ENCODE data around the gene CAVIN3. TPM values are rescaled to one million over a fixed set of nuclear protein-coding genes. Genes with fewer than 3 reads are reported as not detected.

Gene CAVIN3
- total and polyA plus RNA-seq, 2 of the 8 experiments (the other 6 are each of a cell fraction or from before 2014, with no cell fraction given), result 17.7 to 26.4 TPM

GRCh38 chr11:6321356-6321755 lies 1.1 kb upstream of the CAVIN3 start:
- 79% methylated on average over 12 of the region's 12 CpGs; no CpG with 5 or more reads in 1 of the 2 experiments for WGBS, 2 experiments (ENCODE audit: extremely low coverage in 1 of 2, insufficient coverage in 1 of 2, insufficient read length in 1 of 2, insufficient replicate concordance in 2 of 2, low coverage in 1 of 2, low lambda C conversion rate in 2 of 2, missing lambda C conversion rate in 1 of 2)
- H4K8ac ChIP-seq (ENCODE audit: extremely low read depth, insufficient read depth, low read length), result no peak overlapping the region
- DNase-seq (ENCODE audit: low read depth in 1 of 2, low spot score in 2 of 2) (no peak), FAIRE-seq (no peak)
- ChIA-PET POLR2A (ENCODE audit: partially characterized antibody) (interaction anchor here (1.2 to 1.4 kb wide), 2 partner anchors 16 to 36 kb away, joined by 3 read pairs; no protein-coding TSS in a partner anchor), CTCF (ENCODE audit: partially characterized antibody) (interaction anchor here (0.8 to 12.8 kb wide), 5 partner anchors 12 to 63 kb away, joined by 3 to 145 read pairs (median 5); no protein-coding TSS in a partner anchor)
- no peak overlapping the region for H2AK5ac ChIP-seq (ENCODE audit: low read depth, low read length)
- H3K18ac ChIP-seq (ENCODE audit: extremely low read depth, low read length), result peak overlapping the region; percentile 73; the same call in 1 of the 2 replicates
- no peaks in the 10 kb centered on the region for H3K9me3 ChIP-seq (ENCODE audit: insufficient read depth in 2 of 2, low read depth in 1 of 2, low read length in 1 of 2)
- no peak overlapping the region for H2BK15ac ChIP-seq (ENCODE audit: low read length)
- peak overlapping the region; percentile 29; the same call in 1 of the 2 replicates for H2BK12ac ChIP-seq (ENCODE audit: low read depth, low read length)
- H3K23me2 ChIP-seq (ENCODE audit: low read depth, low read length), result peaks cover 19% of the 10 kb centered on the region
- no peak overlapping the region for H4K5ac ChIP-seq (ENCODE audit: insufficient read length, low read depth, low read length)
- H3K4me2 ChIP-seq (ENCODE audit: insufficient read depth in 1 of 2, low read depth in 2 of 2, low read length in 2 of 2), result peak overlapping the region; percentile 85 to 98; a peak in 3 of 4 replicates
- no peaks in the 10 kb centered on the region for H3K79me1 ChIP-seq (ENCODE audit: low read depth, low read length)
- H3K14ac ChIP-seq (ENCODE audit: insufficient read length), result no peak overlapping the region
- H4K91ac ChIP-seq (replicated peaks; ENCODE audit: insufficient read length, low read length), result no peak overlapping the region
- H2BK120ac ChIP-seq (replicated peaks; ENCODE audit: low read depth, low read length), result peak overlapping the region; percentile 81
- no peak overlapping the region for H3K4ac ChIP-seq (replicated peaks; ENCODE audit: insufficient read length, low read depth, low read length)
- H2BK5ac ChIP-seq (ENCODE audit: low read depth, low read length), result peak overlapping the region; percentile 93; the same call in 1 of the 2 replicates
- H3K27ac ChIP-seq (ENCODE audit: low read depth, low read length), result no peak overlapping the region
- no peak overlapping the region for H2AFZ ChIP-seq (ENCODE audit: low read length)
- no peaks in the 10 kb centered on the region for H3K36me3 ChIP-seq (ENCODE audit: control insufficient read depth in 2 of 4, insufficient read depth in 4 of 4, low read length in 3 of 4)
- peaks cover 8 to 42% (median 32%) of the 10 kb centered on the region in 4 experiments for H3K4me1 ChIP-seq (replicated peaks in 1 of 4; ENCODE audit: control insufficient read depth in 3 of 4, insufficient read depth in 4 of 4, low read length in 3 of 4)
- no peaks in the 10 kb centered on the region for H4K20me1 ChIP-seq (replicated peaks in 1 of 2; ENCODE audit: control insufficient read depth in 1 of 2, insufficient read depth in 2 of 2, low read length in 2 of 2)
- H2BK20ac ChIP-seq (ENCODE audit: low read length), result 0 out of 2 replicates have a peak overlapping the region, but pooled peaks have one; percentile 80
- no peak overlapping the region for H3K23ac ChIP-seq (ENCODE audit: insufficient read length)
- H3K9ac ChIP-seq (replicated peaks in 1 of 4; ENCODE audit: extremely low read depth in 1 of 4, low read depth in 3 of 4, low read length in 3 of 4), result peak overlapping the region in 1 of 4 experiments; percentile 47; a peak in 2 of 7 replicates
- peaks cover 0 to 3% (median 1%) of the 10 kb centered on the region in 4 experiments; a peak in 1 of 7 replicates for H3K27me3 ChIP-seq (replicated peaks in 1 of 4; ENCODE audit: control insufficient read depth in 3 of 4, extremely low read depth in 1 of 4, insufficient read depth in 3 of 4, low read length in 3 of 4)
- H3K4me3 ChIP-seq (ENCODE audit: extremely low read depth in 1 of 4, insufficient read depth in 2 of 4, low read depth in 3 of 4, low read length in 4 of 4), result peak overlapping the region in 1 of 4 experiments; percentile 77; a peak in 1 of 8 replicates
- H3K56ac ChIP-seq (replicated peaks; ENCODE audit: insufficient read length, low read depth, low read length), result no peak overlapping the region
- no peaks in the 10 kb centered on the region for H3K79me2 ChIP-seq (ENCODE audit: control insufficient read depth in 1 of 2, insufficient read depth in 2 of 2, low read length in 2 of 2)
- TF ChIP-seq PHF8 (conservative IDR thresholded peaks at IDR 0.05; ENCODE audit: low read depth, low read length) (no peak), TCF12 (IDR thresholded peaks at IDR 0.05; ENCODE audit: low read depth, low read length) (no peak), JUN (IDR thresholded peaks at IDR 0.05; ENCODE audit: low read depth, low read length) (no peak), SP1 (IDR thresholded peaks at IDR 0.05; ENCODE audit: low read depth, low read length) (no peak), JUND (IDR thresholded peaks at IDR 0.05; ENCODE audit: low read length) (no peak), YY1 (IDR thresholded peaks at IDR 0.05; ENCODE audit: low read depth, low read length) (no peak), RBBP5 (IDR thresholded peaks at IDR 0.05; ENCODE audit: borderline replicate concordance, low read depth, low read length) (no peak), GTF2F1 (IDR thresholded peaks at IDR 0.05; ENCODE audit: borderline replicate concordance, low read depth, low read length) (no peak), CREB1 (IDR thresholded peaks at IDR 0.05) (no peak), ASH2L (IDR thresholded peaks at IDR 0.05; ENCODE audit: low read length) (no peak), KDM5A (IDR thresholded peaks at IDR 0.05; ENCODE audit: low read length) (no peak), GABPA (IDR thresholded peaks at IDR 0.05; ENCODE audit: borderline replicate concordance, insufficient read depth, low read length) (no peak)
- TF ChIP-seq, protein P1, sequence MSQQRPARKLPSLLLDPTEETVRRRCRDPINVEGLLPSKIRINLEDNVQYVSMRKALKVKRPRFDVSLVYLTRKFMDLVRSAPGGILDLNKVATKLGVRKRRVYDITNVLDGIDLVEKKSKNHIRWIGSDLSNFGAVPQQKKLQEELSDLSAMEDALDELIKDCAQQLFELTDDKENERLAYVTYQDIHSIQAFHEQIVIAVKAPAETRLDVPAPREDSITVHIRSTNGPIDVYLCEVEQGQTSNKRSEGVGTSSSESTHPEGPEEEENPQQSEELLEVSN (IDR thresholded peaks at IDR 0.05), result no peak

Measured in H1 (cell line).